AG09309 (cell line): Measurements from ENCODE around the gene ADIPOR1.

Source experiments
- DNase-seq: peaks from one replicate; pipeline ENCODE4 v3.0.0-alpha.2; 2010; ENCODE audit warnings: low read depth
- H3K4me3 ChIP-seq: 2 replicates; pipeline ENCODE4 v1.5.1; 2011; ENCODE audit warnings: mild to moderate bottlenecking, low read depth, low read length, moderate library complexity; ENCODE audit not compliant: control insufficient read depth
- CTCF ChIP-seq: IDR thresholded peaks from 2 replicates; pipeline ENCODE4 v1.5.1; 2011; ENCODE audit warnings: mild to moderate bottlenecking, low read depth, low read length, inconsistent platforms; ENCODE audit not compliant: insufficient read depth, control insufficient read depth; ENCODE audit errors: missing control alignments

The ADIPOR1 gene

GRCh38 chr1:202901555-202901954 lies 56.6 kb downstream of the ADIPOR1 start:
- no peak for DNase-seq
- H3K4me3 ChIP-seq, result no peak overlapping the region
- no peak for TF ChIP-seq CTCF

GRCh38 chr1:202892501-202892900 lies 65.6 kb downstream of the ADIPOR1 start:
- no peak overlapping the region for H3K4me3 ChIP-seq
- no peak for TF ChIP-seq CTCF
- no peak for DNase-seq
